Panc1 (cell line): ENCODE results near the gene IKZF3. TPM values are rescaled to one million over a fixed set of nuclear protein-coding genes. Genes with fewer than 3 reads are reported as not detected.
"Not testable (repeated sequence)": the region's sequence is repeated elsewhere in the genome, so short reads cannot be mapped to it uniquely, and the experiment has no call there.

ENCODE experiments used
- ATAC-seq: fragments of 200-7000 bp; cut with Tn5 transposase; 2 replicates; pipeline ENCODE4 v1.9.1; 2020; ENCODE audit warnings: mild to moderate bottlenecking, moderate library complexity
- BruUV-seq: library from RNA; stranded (reverse); fragments of 400-500 nt; replicated peaks from 2 replicates; lab custom pipeline; 2021; lab: Mats Ljungman, UMichigan
- CTCF ChIA-PET: fragments of 300-600 bp; sonication (Branson Sonifier 250); formaldehyde crosslinking; loops from one replicate; lab custom pipeline; 2022; ENCODE audit warnings: antibody characterized with exemption; lab: Charles Lee
- POLR2A ChIA-PET: fragments of 300-600 bp; sonication (Branson Sonifier 250); formaldehyde crosslinking; loops from one replicate; lab custom pipeline; 2022; ENCODE audit warnings: antibody characterized with exemption; lab: Charles Lee
- DNase-seq: peaks from one replicate; pipeline ENCODE4 v3.0.0-alpha.2; 2010; ENCODE audit warnings: low read depth, low spot score
- H3K27ac ChIP-seq: 2 replicates; pipeline ENCODE4 v1.5.1; 2011; ENCODE audit warnings: mild to moderate bottlenecking, low read length, inconsistent platforms
- H3K27me3 ChIP-seq: fragments of 200-500 bp; sonication (Bioruptor generic); 2 replicates; pipeline ENCODE4 v1.6.0; 2014; ENCODE audit warnings: low read length, inconsistent platforms; ENCODE audit not compliant: control insufficient read depth, insufficient read depth
- H3K36me3 ChIP-seq: fragments of 200-500 bp; sonication (Bioruptor generic); 2 replicates; pipeline ENCODE4 v1.5.1; 2014; ENCODE audit warnings: inconsistent platforms, mild to moderate bottlenecking, low read length, moderate library complexity; ENCODE audit not compliant: control insufficient read depth, insufficient read depth
- H3K4me1 ChIP-seq: 2 replicates; pipeline ENCODE4 v1.5.1; 2011; ENCODE audit warnings: inconsistent platforms, mild to moderate bottlenecking, low read length, moderate library complexity; ENCODE audit not compliant: control insufficient read depth, insufficient read depth
- H3K4me3 ChIP-seq, 2 experiments: 2 replicates each; pipeline ENCODE4 v1.5.1; 2011 to 2012; ENCODE audit warnings: low read depth in 2 of 2, low read length in 2 of 2, mild to moderate bottlenecking in 2 of 2, inconsistent platforms in 1 of 2, moderate library complexity in 1 of 2
- H3K9me3 ChIP-seq: fragments of 200-500 bp; sonication (Bioruptor generic); 2 replicates; pipeline ENCODE4 v1.5.1; 2014; ENCODE audit warnings: low read depth, mild to moderate bottlenecking, inconsistent platforms, low read length, moderate library complexity; ENCODE audit not compliant: control insufficient read depth, insufficient read depth
- POLR2AphosphoS5 ChIP-seq: IDR thresholded peaks from 2 replicates; pipeline ENCODE4 v1.6.1; 2012; ENCODE audit warnings: mild to moderate bottlenecking, low read depth, low read length, moderate library complexity
- SIN3A ChIP-seq: IDR thresholded peaks from 2 replicates; pipeline ENCODE4 v1.6.1; 2012; ENCODE audit warnings: low read depth, mild to moderate bottlenecking, low read length, moderate library complexity, borderline replicate concordance; ENCODE audit not compliant: insufficient read depth
- TCF7L2 ChIP-seq: IDR thresholded peaks from 2 replicates; pipeline ENCODE4 v1.6.1; 2011; ENCODE audit warnings: mild to moderate bottlenecking, low read depth, low read length, inconsistent platforms
- in situ Hi-C: cut with HindIII; loops from 2 replicates; pipeline ENCODE4 v1.10.0; 2016; ENCODE audit warnings: low sequenced_read_pairs, low pct_unique_long_range_greater_than_20kb
- intact Hi-C: fragments of 100-400 bp; cut with micrococcal nuclease; formaldehyde crosslinking; loops from one replicate; pipeline ENCODE4 v1.10.0; 2022; ENCODE audit not compliant: unreplicated experiment
- total RNA-seq: library from RNA; stranded (reverse); gene quantifications from one replicate; pipeline ENCODE4 v1.2.1, GENCODE V29; 2021; ENCODE audit not compliant: unreplicated experiment
- TF ChIP-seq, protein P1 (sequence below): fragments of 450-650 bp; IDR thresholded peaks from 2 replicates; pipeline ENCODE4 v1.5.1; 2017; ENCODE audit warnings: mild to moderate bottlenecking
- TF ChIP-seq, protein P2 (sequence below), 2 experiments: IDR thresholded peaks; 2 replicates each; pipeline ENCODE4 v1.6.1; 2011 to 2012; ENCODE audit warnings: low read depth in 2 of 2, control low read depth in 1 of 2, low read length in 1 of 2, mild to moderate bottlenecking in 1 of 2, moderate library complexity in 1 of 2; ENCODE audit not compliant: insufficient read depth in 1 of 2

IKZF3 gene
- total RNA-seq, 1 experiment from 2014 or later, result 0.59 TPM

DNA sequence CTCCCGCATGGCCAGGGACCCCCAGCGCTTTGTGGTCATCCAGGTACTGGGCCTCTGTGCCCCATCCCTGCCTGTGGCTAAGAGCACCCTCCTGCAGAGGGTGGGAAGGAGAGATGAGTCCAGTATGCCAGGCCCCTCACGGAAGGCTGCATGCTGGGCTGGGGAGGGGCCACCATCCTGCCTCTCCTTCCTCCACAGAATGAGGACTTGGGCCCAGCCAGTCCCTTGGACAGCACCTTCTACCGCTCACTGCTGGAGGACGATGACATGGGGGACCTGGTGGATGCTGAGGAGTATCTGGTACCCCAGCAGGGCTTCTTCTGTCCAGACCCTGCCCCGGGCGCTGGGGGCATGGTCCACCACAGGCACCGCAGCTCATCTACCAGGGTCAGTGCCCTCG is 137.5 kb downstream of the IKZF3 start:
- no peak overlapping the region for H3K27ac ChIP-seq
- no TSS peak for BruUV-seq
- no peaks in the 10 kb centered on the region for H3K27me3 ChIP-seq
- no peak overlapping the region for H3K4me3 ChIP-seq
- DNase-seq (no peak), ATAC-seq (no peak)
- intact Hi-C loops, result no loop called here
- no peaks in the 10 kb centered on the region for H3K36me3 ChIP-seq
- no peaks in the 10 kb centered on the region for H3K9me3 ChIP-seq
- H3K4me1 ChIP-seq, result 0 out of 2 replicates have a peak, but pooled peaks cover 5% of the 10 kb centered on the region
- in situ Hi-C loops, result no loop called here
- TF ChIP-seq POLR2AphosphoS5, result peak; percentile 43; the same call in 1 of the 2 replicates
- no peak for TF ChIP-seq TCF7L2
- no peak for TF ChIP-seq SIN3A
- TF ChIP-seq, protein P1, sequence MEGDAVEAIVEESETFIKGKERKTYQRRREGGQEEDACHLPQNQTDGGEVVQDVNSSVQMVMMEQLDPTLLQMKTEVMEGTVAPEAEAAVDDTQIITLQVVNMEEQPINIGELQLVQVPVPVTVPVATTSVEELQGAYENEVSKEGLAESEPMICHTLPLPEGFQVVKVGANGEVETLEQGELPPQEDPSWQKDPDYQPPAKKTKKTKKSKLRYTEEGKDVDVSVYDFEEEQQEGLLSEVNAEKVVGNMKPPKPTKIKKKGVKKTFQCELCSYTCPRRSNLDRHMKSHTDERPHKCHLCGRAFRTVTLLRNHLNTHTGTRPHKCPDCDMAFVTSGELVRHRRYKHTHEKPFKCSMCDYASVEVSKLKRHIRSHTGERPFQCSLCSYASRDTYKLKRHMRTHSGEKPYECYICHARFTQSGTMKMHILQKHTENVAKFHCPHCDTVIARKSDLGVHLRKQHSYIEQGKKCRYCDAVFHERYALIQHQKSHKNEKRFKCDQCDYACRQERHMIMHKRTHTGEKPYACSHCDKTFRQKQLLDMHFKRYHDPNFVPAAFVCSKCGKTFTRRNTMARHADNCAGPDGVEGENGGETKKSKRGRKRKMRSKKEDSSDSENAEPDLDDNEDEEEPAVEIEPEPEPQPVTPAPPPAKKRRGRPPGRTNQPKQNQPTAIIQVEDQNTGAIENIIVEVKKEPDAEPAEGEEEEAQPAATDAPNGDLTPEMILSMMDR, result no peak
- ChIA-PET POLR2A (interaction anchor here (0.5 kb wide), 1 partner anchor 12 kb away, joined by 4 read pairs; no protein-coding TSS in a partner anchor), CTCF (no interaction called here)

DNA sequence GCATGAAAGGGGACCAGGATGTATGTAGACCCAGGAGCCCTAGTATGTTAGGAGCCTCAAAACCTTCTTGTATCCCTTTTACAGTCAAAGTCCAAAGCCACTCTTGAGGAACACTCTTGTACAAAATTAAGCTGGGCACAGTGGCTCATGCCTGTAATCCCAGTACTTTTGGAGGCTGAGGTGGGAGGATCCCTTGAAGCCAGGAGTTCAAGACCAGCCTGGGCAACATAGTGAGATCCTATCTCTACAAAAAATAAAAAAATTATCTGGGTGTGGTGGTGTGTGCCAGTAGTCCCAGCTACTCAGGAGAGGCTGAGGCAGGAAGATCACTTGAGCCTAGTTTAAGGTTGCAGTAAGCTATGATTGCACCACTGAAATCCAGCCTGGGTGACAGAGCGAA is 138.2 kb downstream of the IKZF3 start:
- ATAC-seq, H3K36me3 ChIP-seq, intact Hi-C loops, BruUV-seq, H3K9me3 ChIP-seq, CTCF ChIA-PET, H3K4me3 ChIP-seq, H3K27me3 ChIP-seq, H3K27ac ChIP-seq, POLR2A ChIA-PET, DNase-seq, H3K4me1 ChIP-seq, in situ Hi-C loops: not testable (repeated sequence)

DNA sequence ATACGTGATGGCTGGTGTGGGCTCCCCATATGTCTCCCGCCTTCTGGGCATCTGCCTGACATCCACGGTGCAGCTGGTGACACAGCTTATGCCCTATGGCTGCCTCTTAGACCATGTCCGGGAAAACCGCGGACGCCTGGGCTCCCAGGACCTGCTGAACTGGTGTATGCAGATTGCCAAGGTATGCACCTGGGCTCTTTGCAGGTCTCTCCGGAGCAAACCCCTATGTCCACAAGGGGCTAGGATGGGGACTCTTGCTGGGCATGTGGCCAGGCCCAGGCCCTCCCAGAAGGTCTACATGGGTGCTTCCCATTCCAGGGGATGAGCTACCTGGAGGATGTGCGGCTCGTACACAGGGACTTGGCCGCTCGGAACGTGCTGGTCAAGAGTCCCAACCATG is 139.4 kb downstream of the IKZF3 start:
- CTCF ChIA-PET, result no interaction called here
- no peaks in the 10 kb centered on the region for H3K9me3 ChIP-seq
- 0 out of 2 replicates have a peak, but pooled peaks cover 5% of the 10 kb centered on the region for H3K4me1 ChIP-seq
- POLR2A ChIA-PET, result no interaction called here
- H3K4me3 ChIP-seq, result no peak overlapping the region
- in situ Hi-C loops (no loop called here), intact Hi-C loops (no loop called here)
- H3K27ac ChIP-seq, result no peak overlapping the region
- ATAC-seq (no peak), DNase-seq (no peak)
- no peak for TF ChIP-seq SIN3A
- TF ChIP-seq TCF7L2, result no peak
- TF ChIP-seq, protein P2, sequence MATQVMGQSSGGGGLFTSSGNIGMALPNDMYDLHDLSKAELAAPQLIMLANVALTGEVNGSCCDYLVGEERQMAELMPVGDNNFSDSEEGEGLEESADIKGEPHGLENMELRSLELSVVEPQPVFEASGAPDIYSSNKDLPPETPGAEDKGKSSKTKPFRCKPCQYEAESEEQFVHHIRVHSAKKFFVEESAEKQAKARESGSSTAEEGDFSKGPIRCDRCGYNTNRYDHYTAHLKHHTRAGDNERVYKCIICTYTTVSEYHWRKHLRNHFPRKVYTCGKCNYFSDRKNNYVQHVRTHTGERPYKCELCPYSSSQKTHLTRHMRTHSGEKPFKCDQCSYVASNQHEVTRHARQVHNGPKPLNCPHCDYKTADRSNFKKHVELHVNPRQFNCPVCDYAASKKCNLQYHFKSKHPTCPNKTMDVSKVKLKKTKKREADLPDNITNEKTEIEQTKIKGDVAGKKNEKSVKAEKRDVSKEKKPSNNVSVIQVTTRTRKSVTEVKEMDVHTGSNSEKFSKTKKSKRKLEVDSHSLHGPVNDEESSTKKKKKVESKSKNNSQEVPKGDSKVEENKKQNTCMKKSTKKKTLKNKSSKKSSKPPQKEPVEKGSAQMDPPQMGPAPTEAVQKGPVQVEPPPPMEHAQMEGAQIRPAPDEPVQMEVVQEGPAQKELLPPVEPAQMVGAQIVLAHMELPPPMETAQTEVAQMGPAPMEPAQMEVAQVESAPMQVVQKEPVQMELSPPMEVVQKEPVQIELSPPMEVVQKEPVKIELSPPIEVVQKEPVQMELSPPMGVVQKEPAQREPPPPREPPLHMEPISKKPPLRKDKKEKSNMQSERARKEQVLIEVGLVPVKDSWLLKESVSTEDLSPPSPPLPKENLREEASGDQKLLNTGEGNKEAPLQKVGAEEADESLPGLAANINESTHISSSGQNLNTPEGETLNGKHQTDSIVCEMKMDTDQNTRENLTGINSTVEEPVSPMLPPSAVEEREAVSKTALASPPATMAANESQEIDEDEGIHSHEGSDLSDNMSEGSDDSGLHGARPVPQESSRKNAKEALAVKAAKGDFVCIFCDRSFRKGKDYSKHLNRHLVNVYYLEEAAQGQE (IDR thresholded peaks at IDR 0.05; ENCODE audit: insufficient read depth in 1 of 2, low read depth in 2 of 2, low read length in 1 of 2), result no peak
- TF ChIP-seq, protein P1, result no peak
- TF ChIP-seq POLR2AphosphoS5, result no peak
- no peaks in the 10 kb centered on the region for H3K36me3 ChIP-seq
- BruUV-seq, result no TSS peak
- no peaks in the 10 kb centered on the region for H3K27me3 ChIP-seq
